PC-3 (cell line): Measurements from ENCODE around the gene GATC. TPM values are rescaled to one million over a fixed set of nuclear protein-coding genes. Genes with fewer than 3 reads are reported as not detected.

Experiments
- ATAC-seq: fragments of 200-7000 bp; cut with Tn5 transposase; 2 replicates; pipeline ENCODE4 v1.9.1; 2020; ENCODE audit warnings: mild to moderate bottlenecking, moderate library complexity
- BruUV-seq: library from RNA; stranded (reverse); fragments of 400-500 nt; replicated peaks from 2 replicates; lab custom pipeline; 2021; lab: Mats Ljungman, UMichigan
- CTCF ChIA-PET: fragments of 300-600 bp; sonication (Branson Sonifier 250); formaldehyde crosslinking; loops from one replicate; lab custom pipeline; 2022; ENCODE audit warnings: antibody characterized with exemption; lab: Charles Lee
- POLR2A ChIA-PET: fragments of 300-600 bp; sonication (Branson Sonifier 250); formaldehyde crosslinking; loops from one replicate; lab custom pipeline; 2022; ENCODE audit warnings: antibody characterized with exemption; ENCODE audit not compliant: unreplicated experiment; lab: Charles Lee
- DNase-seq: peaks from one replicate; pipeline ENCODE4 v3.0.0-alpha.2; 2015
- H2AFZ ChIP-seq: fragments of 300-600 bp; sonication (generic); 2 replicates; pipeline ENCODE4 v1.6.0; 2016; ENCODE audit warnings: antibody characterized with exemption, low read length
- H3F3A ChIP-seq: fragments of 300-600 bp; sonication (generic); one replicate; pipeline ENCODE4 v1.6.0; 2017; ENCODE audit warnings: antibody characterized with exemption, low read length, control low read depth, mild to moderate bottlenecking; ENCODE audit not compliant: unreplicated experiment
- H3K27ac ChIP-seq: fragments of 300-600 bp; sonication (generic); 2 replicates; pipeline ENCODE4 v1.5.1; 2016; ENCODE audit warnings: mild to moderate bottlenecking, low read length
- H3K27me3 ChIP-seq: fragments of 300-600 bp; sonication (generic); 2 replicates; pipeline ENCODE4 v1.6.1; 2016; ENCODE audit warnings: low read length, mixed read lengths
- H3K36me3 ChIP-seq: fragments of 300-600 bp; sonication (generic); 2 replicates; pipeline ENCODE4 v1.6.1; 2016; ENCODE audit warnings: low read depth, mixed run types, low read length, mixed read lengths
- H3K4me1 ChIP-seq: fragments of 300-600 bp; sonication (generic); 2 replicates; pipeline ENCODE4 v1.5.1; 2016; ENCODE audit warnings: low read length; ENCODE audit not compliant: insufficient read depth
- H3K4me2 ChIP-seq: fragments of 300-600 bp; sonication (generic); 2 replicates; pipeline ENCODE4 v1.6.0; 2016; ENCODE audit warnings: low read length
- H3K4me3 ChIP-seq: fragments of 300-600 bp; sonication (generic); 2 replicates; pipeline ENCODE4 v1.5.1; 2016; ENCODE audit warnings: mild to moderate bottlenecking, low read length, mixed read lengths
- H3K79me2 ChIP-seq: fragments of 300-600 bp; sonication (generic); 2 replicates; pipeline ENCODE4 v1.6.1; 2017; ENCODE audit warnings: low read length, mixed read lengths
- H3K9ac ChIP-seq: fragments of 300-600 bp; sonication (generic); 2 replicates; pipeline ENCODE4 v1.6.0; 2016; ENCODE audit warnings: mild to moderate bottlenecking, low read length
- H3K9me2 ChIP-seq: fragments of 300-600 bp; sonication (generic); replicated peaks from 2 replicates; pipeline ENCODE4 v1.6.1; 2016; ENCODE audit warnings: mixed run types, low read length, mixed read lengths
- H3K9me3 ChIP-seq: fragments of 300-600 bp; sonication (generic); 2 replicates; pipeline ENCODE4 v1.6.1; 2016; ENCODE audit warnings: low read length, mixed read lengths
- H4K20me1 ChIP-seq: fragments of 300-600 bp; sonication (generic); 2 replicates; pipeline ENCODE4 v1.6.1; 2016; ENCODE audit warnings: low read length, mixed read lengths
- CTCF ChIP-seq: fragments of 300-600 bp; sonication (generic); conservative IDR thresholded peaks from 2 replicates; pipeline ENCODE4 v1.5.1; 2017; ENCODE audit warnings: antibody characterized with exemption, low read depth, mild to moderate bottlenecking, low read length
- EZH2 ChIP-seq: fragments of 300-600 bp; sonication (generic); IDR thresholded peaks from one replicate; pipeline ENCODE4 v1.6.1; 2017; ENCODE audit warnings: antibody characterized with exemption, mild to moderate bottlenecking, low read length; ENCODE audit not compliant: unreplicated experiment
- EZH2phosphoT487 ChIP-seq: fragments of 300-600 bp; sonication (generic); IDR thresholded peaks from 2 replicates; pipeline ENCODE4 v1.6.1; 2018; ENCODE audit warnings: mild to moderate bottlenecking, antibody characterized with exemption, low read length, borderline replicate concordance
- intact Hi-C: fragments of 100-400 bp; cut with micrococcal nuclease; formaldehyde crosslinking; loops from 2 replicates; pipeline ENCODE4 v1.9.0; 2023
- total RNA-seq: library from RNA; depleted of rRNA; stranded (reverse); fragments of >200 nt; gene quantifications from 2 replicates; pipeline ENCODE4 v1.2.3, GENCODE V29; 2014; rRNA removed

The GATC gene
- total RNA-seq, 1 experiment from 2014 or later = 33.8 TPM

- ChIA-PET POLR2A (no interaction called here), CTCF (no interaction called here)
- no peak for DNase-seq
- Histone ChIP-seq H3K4me1 (no peaks in the 10 kb centered on the region), H3K4me2 (no peak overlapping the region), H3K9me3 (no peaks in the 10 kb centered on the region), H3K27ac (no peak overlapping the region), H3K4me3 (no peak overlapping the region), H3K9ac (no peak overlapping the region), H4K20me1 (no peaks in the 10 kb centered on the region), H3F3A (no peaks in the 10 kb centered on the region), H3K36me3 (peaks cover 18% of the 10 kb centered on the region), H3K27me3 (no peaks in the 10 kb centered on the region), H3K9me2 (no peaks in the 10 kb centered on the region), H2AFZ (no peak overlapping the region), H3K79me2 (no peaks in the 10 kb centered on the region)
- BruUV-seq = no TSS peak
- intact Hi-C loops = no loop called here
- no peak for TF ChIP-seq EZH2
- TF ChIP-seq CTCF = no peak
- TF ChIP-seq EZH2phosphoT487 = no peak
- no peak for ATAC-seq
Observed at GRCh38 chr12:120508537-120508936, 62.3 kb downstream of the GATC start.

Other genes with a start within 250 kb of the GATC start
- 6,714 and 7,550 TPM in 2 replicates for gene RPLP0, start 245.3 kb upstream of the GATC start, total RNA-seq
- 313 and 413 TPM in 2 replicates for gene PXN, start 180.7 kb upstream of the GATC start, total RNA-seq
- under 0.01 TPM in 2 replicates for gene RNU4-2, start 154.5 kb upstream of the GATC start, total RNA-seq
- under 0.01 TPM in 2 replicates for gene RNU4-1, start 153.2 kb upstream of the GATC start, total RNA-seq
- gene SIRT4, start 144.1 kb upstream of the GATC start, total RNA-seq = 0.98 and 1.9 TPM in 2 replicates
- not detected in 2 replicates for gene PLA2G1B, start 118.7 kb upstream of the GATC start, total RNA-seq
- 0.12 TPM in 1 of 2 replicates, not detected in the other for gene MSI1, start 77.3 kb upstream of the GATC start, total RNA-seq
- gene COX6A1, start 8.3 kb upstream of the GATC start, total RNA-seq = 1,664 and 2,042 TPM in 2 replicates
- 24.0 and 34.5 TPM in 2 replicates for gene TRIAP1, start 60 bp upstream of the GATC start, total RNA-seq
- gene SRSF9, start 23.3 kb downstream of the GATC start, total RNA-seq = 319 and 382 TPM in 2 replicates
- gene DYNLL1, start 49.7 kb downstream of the GATC start, total RNA-seq = 283 and 396 TPM in 2 replicates
- 40.4 and 41.2 TPM in 2 replicates for gene COQ5, start 82.7 kb downstream of the GATC start, total RNA-seq
- gene RNF10, start 87.9 kb downstream of the GATC start, total RNA-seq = 79.7 and 161 TPM in 2 replicates
- gene POP5, start 135.0 kb downstream of the GATC start, total RNA-seq = 83.8 and 89.8 TPM in 2 replicates
- not detected in 2 replicates for gene CABP1, start 194.2 kb downstream of the GATC start, total RNA-seq
- gene MLEC, start 240.7 kb downstream of the GATC start, total RNA-seq = 158 and 166 TPM in 2 replicates